Activated CD8-positive, alpha-beta memory T cell treated with anti-CD3 and anti-CD28 coated beads, Interleukin-2, amount 50 U/mL, for 1 hour (primary cell): Measurements from ENCODE around the gene RUNX3.
"Not testable (repeated sequence)": the region's sequence is repeated elsewhere in the genome, so short reads cannot be mapped to it uniquely, and the experiment has no call there.

ENCODE experiments used
- DNase-seq: peaks from one replicate; pipeline ENCODE4 v3.0.0-alpha.2; 2020; ENCODE audit errors: extremely low read depth

RUNX3 gene

GRCh38 chr1:24901791-24902470 is 28.1 kb downstream of the RUNX3 start:
- no peak for DNase-seq

DNA sequence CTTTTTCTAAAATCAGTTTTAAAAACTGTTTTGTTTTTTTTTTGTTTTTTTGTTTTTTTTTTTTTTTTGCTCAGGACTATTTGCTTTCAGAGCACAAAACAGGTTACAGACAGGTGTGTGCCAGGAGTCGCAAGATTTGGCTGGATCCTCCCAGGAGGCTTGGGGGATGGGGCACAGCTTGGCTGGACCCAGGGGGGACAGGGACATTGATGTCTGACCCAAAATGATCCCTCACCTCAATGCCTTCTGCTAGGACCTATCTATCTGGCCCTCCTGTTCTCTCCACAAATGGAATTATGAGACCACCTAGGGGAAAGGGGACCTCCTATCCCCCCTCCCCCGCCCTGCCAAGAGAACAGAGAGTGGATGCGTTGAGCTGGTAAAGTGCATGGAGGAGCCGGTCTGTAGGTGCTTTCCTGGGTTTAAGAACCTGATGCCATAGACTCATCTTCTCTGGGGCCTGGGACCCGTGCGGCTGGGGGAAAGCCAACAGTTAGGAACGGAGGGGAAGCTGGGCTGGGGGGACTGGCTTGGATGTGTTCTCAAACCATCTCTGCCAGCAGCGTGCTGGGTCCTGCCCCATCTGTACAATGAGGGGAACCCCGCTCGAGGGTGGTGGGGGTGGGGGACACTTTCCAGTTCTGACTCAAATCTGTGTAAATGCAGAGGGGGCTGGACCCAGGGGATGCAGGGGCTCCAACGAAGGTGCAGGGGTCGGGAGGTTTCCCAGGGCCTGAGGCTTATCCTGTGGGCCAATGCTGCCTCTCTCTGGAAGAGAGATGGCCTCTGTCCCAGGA is 28.9 kb downstream of the RUNX3 start:
- no peak for DNase-seq

GRCh38 chr1:24900486-24900849 is 29.6 kb downstream of the RUNX3 start:
- no peak for DNase-seq

DNA sequence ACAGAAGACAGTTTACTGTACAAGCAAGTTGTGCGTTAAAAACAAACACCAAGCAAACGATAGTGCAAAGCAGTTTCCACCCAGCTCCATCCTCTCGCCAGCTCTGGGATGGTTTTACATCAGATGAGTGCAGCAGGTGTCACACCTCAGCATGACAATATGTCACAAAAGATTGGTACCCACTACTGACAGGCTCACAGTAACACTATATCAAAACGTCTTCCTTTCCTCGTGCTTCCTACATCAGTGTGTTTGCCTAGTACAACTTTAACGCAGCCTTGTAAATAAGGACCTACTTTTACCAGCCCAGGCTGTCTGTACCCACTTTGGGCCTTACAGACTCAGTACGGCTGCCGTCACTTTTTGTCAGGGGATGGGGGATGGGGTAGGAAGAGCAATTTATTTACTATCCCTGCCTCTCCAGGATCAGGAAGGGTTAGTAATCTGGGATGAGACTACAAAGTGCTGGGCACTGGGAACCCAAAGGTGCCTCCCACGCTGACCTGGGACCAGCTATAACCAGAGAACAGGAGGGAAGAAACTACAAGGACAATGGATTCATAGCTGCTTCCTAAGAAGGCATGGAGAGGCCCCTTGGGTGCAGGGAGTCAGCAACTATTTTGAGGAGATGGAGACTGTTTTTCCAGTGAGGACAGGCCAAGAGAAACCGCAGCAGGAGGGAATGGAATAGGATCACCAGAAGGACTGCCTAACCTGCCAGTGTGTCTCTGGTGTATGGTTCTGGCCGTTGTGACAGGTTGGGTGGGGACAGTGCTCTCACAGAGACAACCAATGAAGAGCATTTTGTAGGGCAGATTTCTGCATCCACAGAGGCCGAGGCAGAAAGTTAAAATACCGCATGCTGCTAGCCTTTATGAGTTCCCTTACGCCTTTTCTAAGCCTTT is 30.2 kb downstream of the RUNX3 start:
- no peak for DNase-seq

DNA sequence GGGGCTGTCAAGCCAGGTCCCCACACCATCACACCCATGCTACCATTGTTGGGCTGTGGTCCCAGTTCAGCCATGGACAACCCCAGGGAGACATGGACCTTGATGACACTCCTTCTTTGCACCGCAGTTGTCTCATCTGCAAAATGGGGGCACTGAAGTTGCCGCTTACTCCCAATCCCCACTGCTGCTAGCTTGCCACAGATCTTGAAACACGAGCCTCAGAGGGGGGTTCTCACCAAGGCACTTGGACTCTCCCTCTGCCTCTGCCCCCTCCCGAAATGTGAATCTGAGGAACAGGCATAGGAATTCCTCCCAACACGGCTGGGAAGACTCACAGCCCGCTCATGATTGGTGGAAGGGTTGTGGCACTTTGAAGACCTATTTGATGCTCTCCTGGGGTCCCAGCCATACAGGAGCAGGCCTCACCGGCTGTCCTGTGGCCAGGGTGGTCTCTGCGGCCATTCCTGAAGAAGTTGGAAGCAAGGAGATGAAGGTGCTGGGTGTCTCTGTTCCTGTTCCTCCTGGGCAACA is 31.1 kb downstream of the RUNX3 start:
- DNase-seq: no peak

- DNase-seq: no peak
These were observed 31.7 kb downstream of the RUNX3 start for GRCh38 chr1:24898152-24898908.

DNA sequence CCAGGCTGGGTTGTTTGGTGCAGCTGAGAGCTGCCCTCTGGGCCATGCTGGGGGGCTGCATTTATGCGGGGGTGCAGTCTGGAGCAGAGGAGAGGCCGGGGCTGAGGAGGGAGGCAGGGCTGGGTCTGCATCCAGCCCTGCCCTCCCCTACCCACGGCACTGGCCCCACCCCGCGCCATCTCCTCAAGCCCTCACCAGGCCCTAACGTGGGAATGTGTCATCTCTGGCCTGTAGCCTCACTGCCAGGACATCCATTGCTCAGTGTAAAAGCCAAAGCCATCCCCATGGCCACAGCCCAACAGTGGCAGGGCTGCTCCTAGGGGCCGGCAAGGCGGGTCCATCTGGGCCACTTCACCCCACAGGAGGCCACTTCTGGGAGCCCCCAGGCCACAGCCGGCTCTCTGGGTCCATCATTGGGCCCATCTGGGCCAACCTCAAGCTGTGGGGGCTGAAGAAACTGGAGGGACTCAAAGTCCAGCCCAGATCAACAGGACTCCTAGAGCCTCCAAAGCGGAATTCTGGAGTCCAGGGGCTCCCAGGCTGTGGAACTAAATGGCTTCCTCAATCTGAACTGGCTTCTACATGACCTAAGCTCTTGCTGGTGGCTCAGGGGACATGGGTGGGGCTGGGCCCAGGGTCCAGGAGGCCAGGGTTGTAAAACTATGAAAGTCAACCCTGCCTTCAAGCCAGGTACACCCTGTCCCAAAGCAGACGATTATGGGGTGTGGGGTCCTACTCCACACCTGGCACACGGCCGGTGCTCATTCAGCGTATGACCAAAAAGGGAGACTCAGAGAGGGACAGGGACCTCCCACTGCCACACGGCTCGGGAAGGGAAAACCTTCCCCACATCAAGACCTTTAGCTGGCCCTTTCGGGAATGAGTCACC is 32.6 kb downstream of the RUNX3 start:
- DNase-seq: no peak

DNA sequence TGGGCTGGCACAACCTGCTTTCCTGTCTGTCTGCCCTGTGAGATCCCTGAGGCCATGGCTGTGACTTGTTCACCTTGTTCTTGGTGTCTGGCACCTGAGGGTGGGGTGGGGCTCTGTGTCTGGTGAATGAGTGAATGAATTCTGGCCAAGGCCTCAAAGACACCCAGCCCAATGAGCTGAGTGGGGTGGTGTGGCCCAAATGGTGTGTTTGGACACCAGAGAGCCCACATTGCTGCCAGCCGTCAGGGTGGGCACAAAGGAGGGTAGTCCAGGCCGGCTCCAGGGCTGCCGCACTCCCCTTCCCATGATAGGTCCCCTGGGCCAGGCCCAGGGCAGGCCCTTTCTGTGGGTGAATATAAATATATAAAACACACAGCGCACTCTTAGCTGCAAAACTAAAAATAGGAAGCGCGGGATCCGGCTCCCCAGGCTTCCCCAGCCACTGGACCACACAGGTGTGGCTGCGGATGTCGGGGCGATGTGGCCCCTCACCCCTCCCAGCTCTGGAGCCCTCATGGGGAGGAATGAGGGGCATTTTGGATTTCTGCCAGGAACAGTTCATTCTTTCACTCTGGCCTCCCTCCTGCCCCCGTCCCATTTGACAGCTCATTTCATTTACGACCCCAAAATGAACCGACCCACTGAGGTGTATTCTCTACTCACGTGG is 33.3 kb downstream of the RUNX3 start:
- DNase-seq: no peak

GRCh38 chr1:24896176-24896575 is 33.9 kb downstream of the RUNX3 start:
- no peak for DNase-seq

- no peak for DNase-seq
These were observed 34.6 kb downstream of the RUNX3 start for GRCh38 chr1:24895511-24895910.

DNA sequence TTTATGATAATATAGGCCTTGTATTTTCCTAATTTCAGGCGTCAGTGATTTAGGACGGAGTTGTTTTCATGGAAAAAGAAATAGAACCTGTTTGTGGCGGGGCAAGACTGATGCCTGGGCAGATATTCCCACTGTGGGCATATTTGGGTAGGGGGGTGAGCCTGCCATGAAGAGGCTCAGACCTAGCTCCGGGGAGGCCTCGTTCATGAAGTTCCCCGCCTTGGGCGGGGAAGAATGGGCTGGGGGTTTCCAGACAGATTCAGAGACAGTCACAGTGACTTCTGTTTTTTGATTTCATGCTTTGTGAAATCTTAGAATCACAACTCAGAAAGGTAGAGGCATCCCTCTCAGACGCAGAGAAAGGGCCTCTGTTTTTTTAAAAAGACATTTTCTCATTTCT is 36.1 kb downstream of the RUNX3 start:
- DNase-seq: no peak

GRCh38 chr1:24893431-24893830 is 36.6 kb downstream of the RUNX3 start:
- no peak for DNase-seq

DNA sequence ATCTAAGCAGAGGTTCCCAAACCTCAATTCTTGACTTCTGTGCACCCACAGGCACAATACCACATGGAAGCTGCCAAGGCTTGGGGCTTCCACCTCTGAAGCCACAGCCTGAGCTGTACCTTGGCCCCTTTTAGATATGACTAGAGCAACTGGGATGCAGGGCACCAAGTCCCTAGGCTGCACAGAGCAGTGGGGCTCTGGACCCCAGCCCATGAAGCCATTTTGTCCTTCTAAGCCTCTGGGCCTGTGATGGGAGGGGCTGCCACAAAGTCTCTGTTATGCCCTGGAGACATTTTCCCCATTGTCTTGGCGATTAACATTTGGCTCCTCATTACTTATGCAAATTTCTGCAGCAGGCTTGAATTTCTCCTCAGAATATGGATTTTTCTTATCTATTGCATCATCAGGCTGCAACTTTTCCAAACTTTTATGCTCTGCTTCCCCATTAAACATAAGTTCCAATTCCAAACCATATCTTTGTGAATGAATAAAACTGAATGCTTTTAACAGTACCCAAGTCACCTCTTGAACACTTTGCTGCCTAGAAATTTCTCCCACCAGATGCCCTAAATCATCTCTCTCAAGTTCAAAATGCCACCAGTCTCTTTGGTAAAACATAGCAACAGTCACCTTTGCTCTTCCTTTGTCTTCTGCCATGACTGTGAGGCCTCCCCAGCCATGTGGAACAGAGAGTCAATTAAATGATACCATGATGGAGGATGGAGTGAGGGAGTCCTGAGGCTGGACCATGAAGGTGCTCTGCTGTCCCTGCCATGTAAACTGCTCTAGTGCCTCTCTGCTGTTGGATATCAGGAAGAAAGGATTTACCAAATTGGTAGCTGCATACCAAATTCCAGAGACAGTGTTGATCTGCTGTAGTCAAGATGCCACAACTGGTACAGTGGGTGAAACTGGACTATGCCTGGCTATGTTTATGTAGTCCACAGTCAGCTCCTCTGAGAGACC is 37.6 kb downstream of the RUNX3 start:
- DNase-seq: no peak

DNA sequence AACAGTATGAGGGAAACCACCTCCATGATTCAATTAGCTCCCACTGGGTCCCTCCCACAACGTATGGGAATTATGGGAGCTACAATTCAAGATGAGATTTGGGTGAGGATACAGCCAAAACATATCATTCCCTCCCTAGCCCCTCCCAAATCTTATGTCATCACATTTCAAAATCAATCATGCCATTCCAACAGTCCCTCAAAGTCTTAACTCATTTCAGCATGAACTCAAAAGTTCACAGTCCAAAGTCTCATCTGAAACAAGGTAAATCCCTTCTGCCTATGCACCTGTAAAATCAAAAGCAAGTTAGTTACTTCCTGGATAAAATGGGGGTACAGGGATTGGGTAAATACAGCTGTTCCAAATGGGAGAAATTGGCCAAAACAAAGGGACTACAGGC is 38.7 kb downstream of the RUNX3 start:
- not testable (repeated sequence) for DNase-seq

- DNase-seq: no peak
These were observed 39.2 kb downstream of the RUNX3 start for GRCh38 chr1:24890887-24891286.

GRCh38 chr1:24888971-24889676 is 41.0 kb downstream of the RUNX3 start:
- no peak for DNase-seq

DNA sequence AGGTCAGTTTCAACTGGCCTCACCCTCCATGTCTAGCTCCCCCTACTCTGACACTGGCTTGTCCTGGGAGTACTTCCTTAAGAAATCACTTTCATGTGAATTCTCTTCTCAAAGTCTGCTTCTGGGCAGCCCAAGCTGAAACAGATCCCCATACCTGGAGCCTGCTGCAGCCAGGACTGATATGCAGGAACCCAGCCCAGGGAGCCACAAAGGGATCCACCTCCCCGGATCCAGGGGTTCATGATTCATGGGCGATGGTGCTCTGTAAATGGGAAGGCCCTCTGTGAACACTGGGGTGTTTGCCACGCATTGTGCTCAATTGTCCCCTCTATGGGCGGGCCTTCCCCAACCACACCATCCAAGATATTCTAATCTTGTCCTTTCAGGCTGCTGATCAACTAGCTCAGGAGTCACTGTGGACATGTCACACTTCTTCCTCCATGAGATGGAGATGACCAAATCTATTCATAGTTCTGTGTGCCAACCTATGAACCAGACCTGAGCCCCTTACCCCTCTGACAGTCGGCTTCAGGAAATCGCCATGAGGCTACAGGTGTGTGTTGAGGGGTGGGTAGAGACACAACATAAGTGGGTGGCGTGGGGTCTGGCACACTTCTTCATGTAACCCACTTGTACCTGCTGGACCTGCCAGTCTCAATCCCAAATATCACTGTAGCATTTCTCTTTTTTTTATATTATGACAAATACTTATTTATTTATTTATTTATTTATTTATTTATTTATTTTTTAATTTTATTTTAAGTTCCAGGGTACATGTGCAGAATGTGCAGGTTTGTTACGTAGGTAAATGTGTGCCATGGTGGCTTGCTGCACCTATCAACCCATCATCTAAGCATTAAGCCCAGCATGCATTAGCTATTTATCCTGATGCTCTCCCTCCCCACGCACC is 41.8 kb downstream of the RUNX3 start:
- DNase-seq: no peak
